DND-41 (cell line): Measurements from ENCODE around the gene FLACC1.

ENCODE experiments used
- EZH2 ChIP-seq: IDR thresholded peaks from 3 replicates; pipeline ENCODE4 v1.6.1; 2012; ENCODE audit warnings: borderline replicate concordance, low read depth, mild to moderate bottlenecking, moderate library complexity, low read length, inconsistent platforms; ENCODE audit not compliant: severe bottlenecking
- TF ChIP-seq, protein P1 (sequence below): IDR thresholded peaks from 2 replicates; pipeline ENCODE4 v1.5.1; 2012; ENCODE audit warnings: borderline replicate concordance, low read length, moderate library complexity, mild to moderate bottlenecking; ENCODE audit not compliant: poor library complexity, severe bottlenecking; ENCODE audit errors: extremely low read depth

GRCh38 chr2:201307876-201308275 lies 49.3 kb downstream of the FLACC1 start:
- TF ChIP-seq, protein P1, sequence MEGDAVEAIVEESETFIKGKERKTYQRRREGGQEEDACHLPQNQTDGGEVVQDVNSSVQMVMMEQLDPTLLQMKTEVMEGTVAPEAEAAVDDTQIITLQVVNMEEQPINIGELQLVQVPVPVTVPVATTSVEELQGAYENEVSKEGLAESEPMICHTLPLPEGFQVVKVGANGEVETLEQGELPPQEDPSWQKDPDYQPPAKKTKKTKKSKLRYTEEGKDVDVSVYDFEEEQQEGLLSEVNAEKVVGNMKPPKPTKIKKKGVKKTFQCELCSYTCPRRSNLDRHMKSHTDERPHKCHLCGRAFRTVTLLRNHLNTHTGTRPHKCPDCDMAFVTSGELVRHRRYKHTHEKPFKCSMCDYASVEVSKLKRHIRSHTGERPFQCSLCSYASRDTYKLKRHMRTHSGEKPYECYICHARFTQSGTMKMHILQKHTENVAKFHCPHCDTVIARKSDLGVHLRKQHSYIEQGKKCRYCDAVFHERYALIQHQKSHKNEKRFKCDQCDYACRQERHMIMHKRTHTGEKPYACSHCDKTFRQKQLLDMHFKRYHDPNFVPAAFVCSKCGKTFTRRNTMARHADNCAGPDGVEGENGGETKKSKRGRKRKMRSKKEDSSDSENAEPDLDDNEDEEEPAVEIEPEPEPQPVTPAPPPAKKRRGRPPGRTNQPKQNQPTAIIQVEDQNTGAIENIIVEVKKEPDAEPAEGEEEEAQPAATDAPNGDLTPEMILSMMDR, result no peak
- no peak for TF ChIP-seq EZH2
